ENCODE results near the gene SNX1. TPM values are rescaled to one million over a fixed set of nuclear protein-coding genes. Genes with fewer than 3 reads are reported as not detected.

Gene SNX1
- total and polyA plus RNA-seq, 7 donors = 36.4 to 102 (median 61.0) TPM

DNA sequence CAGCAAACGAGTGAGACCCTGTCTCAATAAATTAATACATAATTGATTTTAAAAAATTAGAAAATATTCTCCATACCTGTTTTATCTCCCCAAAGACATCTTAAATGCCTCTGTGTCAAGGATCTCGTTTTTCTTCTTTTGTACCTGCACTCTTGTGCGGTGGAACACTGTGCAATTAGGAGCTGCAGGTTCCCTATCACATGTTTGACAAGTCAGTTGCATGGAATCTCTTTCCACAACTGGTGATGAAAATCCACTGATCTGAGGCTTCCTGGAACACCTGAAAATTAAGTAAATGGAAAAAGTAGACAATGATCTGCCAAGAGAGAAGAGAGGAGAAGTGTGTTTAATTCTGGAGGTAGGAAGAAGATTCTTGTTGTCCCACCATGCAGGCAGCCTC, 52.8 kb downstream of the SNX1 start:
- intact Hi-C loops (cut with DNase I) = no loop called here
- WGBS, 3 donors = 83 to 89% (median 84%) methylated on average over 3 of the region's 3 CpGs

DNA sequence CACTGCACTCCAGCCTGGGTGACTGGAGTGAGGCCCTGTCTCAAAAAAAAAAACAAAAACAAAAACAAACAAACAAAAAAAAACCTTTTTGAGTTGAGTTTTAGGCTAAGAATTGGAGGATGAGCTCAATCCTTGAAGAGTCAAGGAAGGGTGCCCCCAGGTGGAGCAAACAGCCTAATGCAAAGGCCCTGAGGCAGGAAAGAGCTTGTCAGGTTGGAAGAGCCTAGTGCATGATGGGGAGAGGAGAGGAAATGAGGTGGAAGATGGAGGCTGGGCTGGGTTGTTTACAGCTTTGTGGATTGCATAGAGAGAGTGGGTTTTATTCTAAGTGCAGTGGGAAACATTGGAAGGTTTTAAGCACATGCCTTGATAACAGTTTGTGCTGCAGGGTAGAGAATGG, 53.6 kb downstream of the SNX1 start:
- H3K36me3 ChIP-seq (ENCODE audit: insufficient read depth in 1 of 2, low read depth in 1 of 2) = peaks cover 0 to 22% of the 10 kb centered on the region in 2 donors
- intact Hi-C loops (cut with DNase I) = no loop called here
- TF ChIP-seq, protein P1, sequence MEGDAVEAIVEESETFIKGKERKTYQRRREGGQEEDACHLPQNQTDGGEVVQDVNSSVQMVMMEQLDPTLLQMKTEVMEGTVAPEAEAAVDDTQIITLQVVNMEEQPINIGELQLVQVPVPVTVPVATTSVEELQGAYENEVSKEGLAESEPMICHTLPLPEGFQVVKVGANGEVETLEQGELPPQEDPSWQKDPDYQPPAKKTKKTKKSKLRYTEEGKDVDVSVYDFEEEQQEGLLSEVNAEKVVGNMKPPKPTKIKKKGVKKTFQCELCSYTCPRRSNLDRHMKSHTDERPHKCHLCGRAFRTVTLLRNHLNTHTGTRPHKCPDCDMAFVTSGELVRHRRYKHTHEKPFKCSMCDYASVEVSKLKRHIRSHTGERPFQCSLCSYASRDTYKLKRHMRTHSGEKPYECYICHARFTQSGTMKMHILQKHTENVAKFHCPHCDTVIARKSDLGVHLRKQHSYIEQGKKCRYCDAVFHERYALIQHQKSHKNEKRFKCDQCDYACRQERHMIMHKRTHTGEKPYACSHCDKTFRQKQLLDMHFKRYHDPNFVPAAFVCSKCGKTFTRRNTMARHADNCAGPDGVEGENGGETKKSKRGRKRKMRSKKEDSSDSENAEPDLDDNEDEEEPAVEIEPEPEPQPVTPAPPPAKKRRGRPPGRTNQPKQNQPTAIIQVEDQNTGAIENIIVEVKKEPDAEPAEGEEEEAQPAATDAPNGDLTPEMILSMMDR (IDR thresholded peaks at IDR 0.05) = no peak
- H3K4me1 ChIP-seq = peaks cover 26% of the 10 kb centered on the region
- no peaks in the 10 kb centered on the region for H3K9me3 ChIP-seq
- ATAC-seq = no peak
- H3K27ac ChIP-seq = no peak overlapping the region
- H3K4me3 ChIP-seq = no peak overlapping the region
- no peak for DNase-seq
- peaks cover 0 to 15% (median 6%) of the 10 kb centered on the region in 3 donors for H3K27me3 ChIP-seq (ENCODE audit: insufficient read depth in 3 of 3, low read length in 2 of 3)

More for the DNA sequence above, 52.8 kb downstream of the SNX1 start:
- Histone ChIP-seq H3K9me3 (no peaks in the 10 kb centered on the region), H3K4me3 (no peak overlapping the region), H3K27me3 (ENCODE audit: insufficient read depth in 3 of 3, low read length in 2 of 3) (peaks cover 0 to 15% (median 6%) of the 10 kb centered on the region in 3 donors), H3K36me3 (ENCODE audit: insufficient read depth in 1 of 2, low read depth in 1 of 2) (peaks cover 0 to 23% of the 10 kb centered on the region in 2 donors), H3K4me1 (peaks cover 23% of the 10 kb centered on the region), H3K27ac (no peak overlapping the region)
- ATAC-seq (no peak), DNase-seq (no peak)
- TF ChIP-seq, protein P1 (IDR thresholded peaks at IDR 0.05) = no peak

DNA sequence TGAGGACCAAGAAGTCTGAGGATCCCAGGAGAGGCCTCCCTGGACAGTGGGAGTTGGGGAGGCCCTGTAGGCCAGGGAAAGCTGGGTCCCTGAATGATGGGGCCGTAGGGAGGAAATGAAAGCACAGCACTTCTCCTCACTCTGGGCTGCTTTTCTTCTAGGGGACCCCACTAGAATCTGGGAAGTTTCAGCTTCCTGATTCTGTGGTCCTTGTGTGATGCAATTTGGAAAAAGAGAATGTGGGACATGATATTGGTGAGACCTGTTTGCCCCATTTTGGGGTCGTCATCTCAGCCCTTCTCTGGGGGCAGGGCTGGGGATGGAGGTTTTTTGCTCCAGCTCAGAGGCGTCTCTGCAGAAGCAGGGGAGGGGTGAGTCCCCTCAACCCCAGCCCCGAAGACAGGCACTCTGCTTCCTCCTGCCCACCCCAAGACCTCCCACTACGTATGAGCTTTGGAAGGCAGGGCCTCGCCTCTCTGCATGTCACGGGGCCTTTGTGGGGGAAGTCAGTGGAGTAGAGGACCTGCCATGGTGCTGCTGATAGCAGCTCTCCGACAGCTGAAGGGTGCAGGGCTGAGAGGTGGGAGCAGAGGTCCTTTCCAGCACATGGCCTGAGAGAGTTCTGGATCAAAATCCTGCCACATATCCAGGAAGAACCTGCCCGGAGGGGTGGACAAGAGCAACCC, 54.3 kb downstream of the SNX1 start:
- TF ChIP-seq, protein P1 (IDR thresholded peaks at IDR 0.05) = no peak
- Histone ChIP-seq H3K9me3 (no peaks in the 10 kb centered on the region), H3K4me1 (peaks cover 26% of the 10 kb centered on the region), H3K27me3 (ENCODE audit: insufficient read depth in 3 of 3, low read length in 2 of 3) (peaks cover 0 to 15% (median 6%) of the 10 kb centered on the region in 3 donors), H3K36me3 (ENCODE audit: insufficient read depth in 1 of 2, low read depth in 1 of 2) (peaks cover 0 to 22% of the 10 kb centered on the region in 2 donors), H3K4me3 (no peak overlapping the region), H3K27ac (no peak overlapping the region)
- WGBS, 3 donors = 71 to 81% (median 72%) methylated on average over 9 of the region's 9 CpGs
- no peak for ATAC-seq
- intact Hi-C loops (cut with DNase I) = no loop called here
- no peak for DNase-seq

DNA sequence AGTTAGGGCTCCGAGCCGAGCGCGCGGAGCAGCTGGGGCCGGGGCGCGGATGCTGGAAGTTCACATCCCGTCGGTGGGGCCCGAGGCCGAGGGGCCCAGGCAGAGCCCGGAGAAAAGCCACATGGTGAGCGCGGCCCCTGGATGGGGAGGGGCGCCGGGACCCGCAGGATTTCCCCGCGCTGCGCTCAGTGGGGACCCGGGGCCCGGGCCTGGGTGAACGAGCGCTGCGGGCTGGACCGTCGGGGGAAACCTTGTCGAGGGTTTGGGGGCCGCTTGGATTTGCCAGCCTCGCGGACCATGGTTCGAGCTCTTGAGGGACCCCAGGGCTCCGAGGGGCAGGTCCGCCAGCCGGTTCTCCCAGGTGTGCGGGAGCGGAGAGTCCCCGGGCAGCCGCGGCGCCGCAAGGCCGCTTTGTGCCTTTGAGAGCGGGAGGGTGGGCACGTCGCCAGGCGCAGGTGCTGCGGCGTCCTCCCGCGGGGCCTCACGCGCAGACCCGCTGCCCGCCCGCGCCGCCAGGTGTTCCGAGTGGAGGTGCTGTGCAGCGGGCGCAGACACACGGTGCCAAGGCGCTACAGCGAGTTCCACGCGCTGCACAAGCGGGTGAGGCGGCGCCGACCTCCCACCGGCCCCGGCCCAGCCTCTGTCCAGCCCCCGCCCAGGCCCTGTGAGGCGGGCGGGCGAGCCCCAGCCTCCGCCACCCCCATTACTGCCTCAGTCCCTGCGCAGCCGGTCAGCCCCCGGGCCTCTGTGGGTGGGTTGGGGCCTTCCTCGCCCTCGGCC, 56.1 kb downstream of the SNX1 start, which contains the start of gene SNX22:
SNX22 (plus strand) TSS at position 5 of the 780 bp plus-strand sequence; CDS start at position 50, 45 bp downstream.
- Histone ChIP-seq H3K27ac (no peak within 1 kb of the TSS), H3K4me1 (peaks cover 26% of the 10 kb centered on the region), H3K9me3 (no peaks in the 10 kb centered on the region), H3K36me3 (ENCODE audit: insufficient read depth in 1 of 2, low read depth in 1 of 2) (peaks cover 0 to 32% of the 10 kb centered on the region in 2 donors), H3K4me3 (peak within 1 kb of the TSS; percentile 68), H3K27me3 (ENCODE audit: insufficient read depth in 3 of 3, low read length in 2 of 3) (peaks cover 0 to 15% (median 6%) of the 10 kb centered on the region in 3 donors)
- TF ChIP-seq, protein P1 (IDR thresholded peaks at IDR 0.05) = no peak
- DNase-seq = peak in 1 of 2 donors; percentile 38
- WGBS, 3 donors = 1 to 2% (median 2%) methylated on average over 56 to 83 of the region's 83 CpGs
- intact Hi-C loops (cut with DNase I) = no loop called here
- peak in 2 of 4 donors; percentile 8 to 9 for ATAC-seq

All from psoas muscle (tissue), 8 donors.